Glutamatergic neuron (in vitro differentiated cells): ENCODE results near the gene RAD51B. TPM values are rescaled to one million over a fixed set of nuclear protein-coding genes. Genes with fewer than 3 reads are reported as not detected.

Source experiments
- DNase-seq: peaks from one replicate; pipeline ENCODE4 v3.0.0; 2022
- H3K27ac Mint-ChIP-seq: one replicate; pipeline ENCODE4 v1.8.0; 2020; ENCODE audit warnings: mild to moderate bottlenecking, mixed read lengths, inconsistent platforms; ENCODE audit not compliant: unreplicated experiment
- H3K27me3 Mint-ChIP-seq: one replicate; pipeline ENCODE4 v1.8.0; 2020; ENCODE audit warnings: mild to moderate bottlenecking, moderate library complexity, mixed read lengths, inconsistent platforms; ENCODE audit not compliant: unreplicated experiment
- H3K36me3 Mint-ChIP-seq: one replicate; pipeline ENCODE4 v1.8.0; 2020; ENCODE audit warnings: mild to moderate bottlenecking, mixed read lengths, inconsistent platforms; ENCODE audit not compliant: unreplicated experiment
- H3K4me1 Mint-ChIP-seq: one replicate; pipeline ENCODE4 v1.8.0; 2020; ENCODE audit warnings: mild to moderate bottlenecking, low read depth, mixed read lengths, inconsistent platforms; ENCODE audit not compliant: unreplicated experiment
- H3K4me3 Mint-ChIP-seq: one replicate; pipeline ENCODE4 v1.8.0; 2020; ENCODE audit warnings: mild to moderate bottlenecking, mixed read lengths, inconsistent platforms; ENCODE audit not compliant: unreplicated experiment
- H3K9me3 Mint-ChIP-seq: one replicate; pipeline ENCODE4 v1.8.0; 2020; ENCODE audit warnings: mild to moderate bottlenecking, moderate library complexity, mixed read lengths, inconsistent platforms; ENCODE audit not compliant: unreplicated experiment
- CTCF ChIP-seq: fragments of 200-600 bp; sonication (generic); IDR thresholded peaks from one replicate; pipeline ENCODE4 v1.5.0; 2021; ENCODE audit not compliant: partially characterized antibody, unreplicated experiment
- total RNA-seq: library from RNA; stranded (reverse); fragmentation: NEBNext Ultra II Directional; extraction: Animal tissue kit (Norgen Biotek cat#: 25700); gene quantifications from one replicate; pipeline ENCODE4 v1.2.1, GENCODE V29; 2021; ENCODE audit not compliant: unreplicated experiment

Gene RAD51B
- total RNA-seq, 1 donor from 2014 or later: 9.7 TPM

- DNase-seq: no peak
- Mint-ChIP-seq H3K4me3 (no peak overlapping the region), H3K27ac (no peak overlapping the region), H3K4me1 (peaks cover 16% of the 10 kb centered on the region), H3K36me3 (peaks cover 5% of the 10 kb centered on the region), H3K9me3 (peaks cover 8% of the 10 kb centered on the region), H3K27me3 (peaks cover 2% of the 10 kb centered on the region)
- no peak for TF ChIP-seq CTCF
Measured at GRCh38 chr14:68564826-68565759, 745.5 kb downstream of the RAD51B start.

- Mint-ChIP-seq H3K4me1 (peaks cover 16% of the 10 kb centered on the region), H3K36me3 (peaks cover 5% of the 10 kb centered on the region), H3K4me3 (no peak overlapping the region), H3K9me3 (peaks cover 8% of the 10 kb centered on the region), H3K27me3 (peaks cover 4% of the 10 kb centered on the region), H3K27ac (no peak overlapping the region)
- TF ChIP-seq CTCF: no peak
- no peak for DNase-seq
Measured at GRCh38 chr14:68566075-68566474, 746.5 kb downstream of the RAD51B start.

GRCh38 chr14:68568907-68569897, 749.6 kb downstream of the RAD51B start:
- Mint-ChIP-seq H3K36me3 (peaks cover 5% of the 10 kb centered on the region), H3K4me3 (no peak overlapping the region), H3K4me1 (peaks cover 3% of the 10 kb centered on the region), H3K27me3 (peaks cover 4% of the 10 kb centered on the region), H3K9me3 (peaks cover 8% of the 10 kb centered on the region), H3K27ac (no peak overlapping the region)
- DNase-seq: no peak
- no peak for TF ChIP-seq CTCF

GRCh38 chr14:68569970-68570409, 750.4 kb downstream of the RAD51B start:
- no peak for DNase-seq
- Mint-ChIP-seq H3K27me3 (peaks cover 4% of the 10 kb centered on the region), H3K4me1 (peaks cover 1% of the 10 kb centered on the region), H3K4me3 (no peak overlapping the region), H3K36me3 (peaks cover 5% of the 10 kb centered on the region), H3K9me3 (peaks cover 6% of the 10 kb centered on the region), H3K27ac (no peak overlapping the region)
- no peak for TF ChIP-seq CTCF
